ENCODE data around the gene HACD4.

Gene HACD4

GRCh38 chr9:21053851-21054250 is 22.4 kb upstream of the HACD4 start:
- Histone ChIP-seq H3K4me3 (ENCODE audit: low read depth, low read length) (no peak overlapping the region), H3K9me3 (ENCODE audit: control insufficient read depth, insufficient read depth, low read depth, low read length) (no peaks in the 10 kb centered on the region), H3K27ac (ENCODE audit: extremely low read depth, low read depth, low read length) (no peak overlapping the region), H3K36me3 (ENCODE audit: control insufficient read depth in 2 of 2, insufficient read depth in 1 of 2, low read length in 2 of 2) (no peaks in the 10 kb centered on the region), H3K4me1 (ENCODE audit: control insufficient read depth, insufficient read depth, low read length) (no peaks in the 10 kb centered on the region)
- POLR2A ChIA-PET, result no interaction called here
- TF ChIP-seq GLIS1 (tag by site-specific recombination; IDR thresholded peaks at IDR 0.05) (no peak), ZNF664 (tag by site-specific recombination; IDR thresholded peaks at IDR 0.05) (no peak), ZNF223 (tag by site-specific recombination; IDR thresholded peaks at IDR 0.05) (no peak), ZNF404 (tag by site-specific recombination; IDR thresholded peaks at IDR 0.05) (no peak), ZEB2 (tag by site-specific recombination; IDR thresholded peaks at IDR 0.05) (no peak), AEBP2 (tag by site-specific recombination; IDR thresholded peaks at IDR 0.05; ENCODE audit: borderline replicate concordance) (no peak)
- CTCF ChIA-PET, result no interaction called here

- ChIA-PET CTCF (interaction anchor here (1.2 kb wide), 1 partner anchor 64 kb away, joined by 3 read pairs; no protein-coding TSS in a partner anchor), POLR2A (no interaction called here)
- no peak overlapping the region for H3K27ac ChIP-seq (ENCODE audit: extremely low read depth, low read depth, low read length)
- no peaks in the 10 kb centered on the region for H3K36me3 ChIP-seq (ENCODE audit: control insufficient read depth in 2 of 2, insufficient read depth in 1 of 2, low read length in 2 of 2)
- no peaks in the 10 kb centered on the region for H3K9me3 ChIP-seq (ENCODE audit: control insufficient read depth, insufficient read depth, low read depth, low read length)
- H3K4me3 ChIP-seq (ENCODE audit: low read depth, low read length), result no peak overlapping the region
- TF ChIP-seq ZNF623 (tag by site-specific recombination; IDR thresholded peaks at IDR 0.05), result no peak
- TF ChIP-seq ZNF19 (tag by site-specific recombination; IDR thresholded peaks at IDR 0.05; ENCODE audit: low read depth), result no peak
- TF ChIP-seq ZNF670 (tag by site-specific recombination; IDR thresholded peaks at IDR 0.05; ENCODE audit: low read depth), result no peak
- TF ChIP-seq SP2 (tag by site-specific recombination; IDR thresholded peaks at IDR 0.05), result no peak
- TF ChIP-seq ZNF473 (tag by site-specific recombination; IDR thresholded peaks at IDR 0.05), result no peak
- TF ChIP-seq HOXC10 (CRISPR knock-in tag; IDR thresholded peaks at IDR 0.05), result no peak
- no peak for TF ChIP-seq ZBTB20 (tag by site-specific recombination; IDR thresholded peaks at IDR 0.05)
- TF ChIP-seq ZNF449 (tag by site-specific recombination; IDR thresholded peaks at IDR 0.05), result no peak
- no peak for TF ChIP-seq ZBTB21 (tag by site-specific recombination; IDR thresholded peaks at IDR 0.05)
- no peaks in the 10 kb centered on the region for H3K4me1 ChIP-seq (ENCODE audit: control insufficient read depth, insufficient read depth, low read length)
Observed at GRCh38 chr9:21047281-21047691, 15.8 kb upstream of the HACD4 start.

- POLR2A ChIA-PET, result no interaction called here
- no peak overlapping the region for H3K4me3 ChIP-seq (ENCODE audit: low read depth, low read length)
- H3K27ac ChIP-seq (ENCODE audit: extremely low read depth, low read depth, low read length), result no peak overlapping the region
- no peaks in the 10 kb centered on the region for H3K9me3 ChIP-seq (ENCODE audit: control insufficient read depth, insufficient read depth, low read depth, low read length)
- no peak for TF ChIP-seq PATZ1 (tag by site-specific recombination; IDR thresholded peaks at IDR 0.05)
- H3K4me1 ChIP-seq (ENCODE audit: control insufficient read depth, insufficient read depth, low read length), result no peaks in the 10 kb centered on the region
- CTCF ChIA-PET, result no interaction called here
- H3K36me3 ChIP-seq (ENCODE audit: control insufficient read depth in 2 of 2, insufficient read depth in 1 of 2, low read length in 2 of 2), result no peaks in the 10 kb centered on the region
Observed at GRCh38 chr9:21043841-21044240, 12.4 kb upstream of the HACD4 start.

All from HEK293 (cell line).